Medulla oblongata (tissue), 1 donor: ENCODE results near the gene NUCB1.

Experiments used
- DNase-seq: peaks from one replicate; pipeline ENCODE4 v3.0.0-alpha.2; 2015; ENCODE audit errors: extremely low spot score

The NUCB1 gene

DNA sequence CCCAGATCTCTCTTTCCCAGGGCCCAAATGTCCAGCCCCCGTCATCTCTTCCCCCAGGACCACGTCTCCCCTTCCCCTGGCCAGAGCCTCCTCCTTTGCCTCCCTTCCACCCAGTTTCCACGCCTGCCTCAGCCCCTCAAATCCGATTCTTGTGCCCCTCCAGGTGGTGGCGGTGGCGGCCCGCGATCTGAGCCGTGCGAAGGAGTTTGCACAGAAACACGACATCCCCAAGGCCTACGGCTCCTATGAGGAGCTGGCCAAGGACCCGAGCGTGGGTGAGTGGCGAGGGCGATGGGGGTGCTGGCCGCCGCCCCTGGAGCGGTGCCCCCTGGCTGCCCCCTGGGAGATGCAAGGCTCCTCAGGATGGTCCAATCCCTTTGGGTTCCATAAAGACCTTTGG is 34.7 kb downstream of the NUCB1 start:
- DNase-seq: no peak

DNA sequence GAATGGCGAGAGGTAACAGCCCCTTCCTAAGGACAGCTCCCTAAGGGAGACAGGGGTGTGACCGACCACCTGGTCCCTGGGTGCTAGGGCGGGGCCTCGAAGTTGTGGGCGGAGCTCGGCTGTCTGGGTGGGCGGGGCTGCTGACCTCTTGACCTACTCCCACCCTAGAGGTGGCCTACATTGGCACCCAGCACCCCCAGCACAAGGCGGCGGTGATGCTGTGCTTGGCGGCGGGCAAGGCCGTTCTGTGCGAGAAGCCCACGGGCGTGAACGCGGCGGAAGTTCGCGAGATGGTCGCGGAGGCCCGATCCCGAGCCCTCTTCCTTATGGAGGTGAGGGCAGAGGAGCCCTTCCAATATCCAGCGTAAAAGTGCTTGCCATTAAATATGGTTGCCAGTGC is 35.8 kb downstream of the NUCB1 start:
- no peak for DNase-seq

DNA sequence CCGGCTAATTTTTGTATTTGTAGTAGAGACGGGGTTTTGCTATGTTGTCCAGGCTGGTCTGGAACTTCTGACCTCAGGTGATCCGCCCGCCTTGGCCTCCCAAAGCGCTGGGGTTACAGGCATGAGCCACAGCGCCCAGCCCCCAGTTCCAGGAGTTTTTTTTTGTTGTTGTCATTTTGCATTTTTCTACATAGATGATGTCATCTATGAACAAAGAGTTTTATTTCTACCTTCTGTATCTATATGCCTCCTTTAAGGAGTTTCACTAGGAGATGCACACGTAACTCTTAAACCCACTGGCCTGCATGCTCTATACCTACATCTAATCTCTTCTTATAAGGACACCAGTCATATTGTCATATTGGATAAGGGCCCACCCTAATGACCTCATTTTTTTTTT is 38.1 kb downstream of the NUCB1 start:
- DNase-seq: no peak

DNA sequence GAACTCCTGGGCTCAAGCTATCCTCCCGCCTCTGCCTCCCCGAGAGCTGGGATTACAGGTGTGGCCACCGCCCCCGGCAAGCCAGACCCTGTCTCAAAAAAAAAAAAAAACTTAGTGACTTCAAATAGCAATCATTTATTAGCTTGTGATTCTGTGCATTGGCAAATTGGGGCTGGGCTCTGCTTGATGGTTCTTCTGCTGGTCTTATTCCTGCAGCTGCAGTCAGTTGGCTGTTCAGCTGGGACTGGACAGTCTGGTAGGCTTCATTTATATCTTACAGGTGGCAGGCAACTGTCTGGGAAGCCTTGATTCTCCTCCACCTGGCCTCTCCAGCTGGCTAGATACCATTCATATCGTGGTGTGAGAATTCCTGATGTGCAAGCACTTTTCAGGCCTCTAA is 40.8 kb downstream of the NUCB1 start:
- no peak for DNase-seq

DNA sequence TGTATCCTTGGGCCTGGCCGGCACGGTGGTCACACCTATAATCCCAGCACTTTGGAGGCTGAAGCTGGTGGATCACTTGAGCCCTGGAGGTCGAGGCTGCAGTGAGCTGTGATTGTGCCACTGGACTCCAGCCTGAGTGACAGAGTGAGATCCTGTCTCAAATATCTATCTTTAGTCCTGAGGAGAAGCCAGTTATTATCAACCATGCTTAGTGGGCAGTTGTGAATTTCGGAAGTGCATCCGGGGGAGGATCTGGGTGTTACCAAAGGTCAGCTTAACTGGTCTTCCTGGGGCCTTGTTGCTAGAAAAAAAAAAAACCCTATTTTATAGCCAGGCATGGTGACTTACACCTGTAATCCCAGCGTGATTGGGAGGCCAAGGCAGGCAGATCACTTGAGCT is 43.0 kb downstream of the NUCB1 start:
- DNase-seq: no peak

DNA sequence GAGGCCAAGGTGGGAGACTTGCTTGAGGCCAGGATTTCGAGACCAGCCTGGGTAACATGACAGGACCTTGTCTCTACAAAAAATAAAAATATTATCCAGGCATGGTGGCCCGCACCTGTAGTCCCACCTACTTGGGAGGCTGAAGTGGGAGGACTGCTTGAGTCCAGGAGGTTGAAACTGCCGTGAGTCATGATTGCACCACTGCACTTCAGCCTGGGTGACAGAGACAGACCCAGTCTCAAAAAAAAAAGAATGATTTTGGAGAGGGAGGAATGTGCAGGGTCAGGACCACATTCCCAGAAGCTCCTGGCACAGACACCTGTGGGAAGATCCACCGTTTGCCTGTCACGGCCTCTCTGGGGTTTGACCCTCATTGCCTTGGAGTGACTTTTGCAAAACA is 45.3 kb downstream of the NUCB1 start:
- no peak for DNase-seq

DNA sequence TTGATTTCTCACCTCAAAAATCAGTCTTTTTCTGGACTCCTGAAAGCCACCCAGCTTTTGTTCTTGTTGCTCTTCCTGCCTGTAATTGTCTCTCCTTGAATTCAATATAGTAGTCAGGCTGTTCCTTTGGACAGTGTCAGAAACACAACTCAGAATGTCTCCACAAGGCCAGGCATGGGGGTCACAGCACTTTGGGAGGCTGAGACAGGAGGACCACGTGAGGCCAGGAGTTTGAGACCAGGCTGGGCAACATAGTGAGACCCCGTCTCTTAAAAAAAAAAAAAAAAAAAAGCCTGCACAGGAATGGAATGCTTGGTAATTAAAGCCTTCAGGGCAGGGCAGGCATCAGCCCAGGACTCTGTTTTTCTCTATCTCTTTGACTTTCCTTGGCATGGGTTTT is 45.7 kb downstream of the NUCB1 start:
- DNase-seq: no peak

DNA sequence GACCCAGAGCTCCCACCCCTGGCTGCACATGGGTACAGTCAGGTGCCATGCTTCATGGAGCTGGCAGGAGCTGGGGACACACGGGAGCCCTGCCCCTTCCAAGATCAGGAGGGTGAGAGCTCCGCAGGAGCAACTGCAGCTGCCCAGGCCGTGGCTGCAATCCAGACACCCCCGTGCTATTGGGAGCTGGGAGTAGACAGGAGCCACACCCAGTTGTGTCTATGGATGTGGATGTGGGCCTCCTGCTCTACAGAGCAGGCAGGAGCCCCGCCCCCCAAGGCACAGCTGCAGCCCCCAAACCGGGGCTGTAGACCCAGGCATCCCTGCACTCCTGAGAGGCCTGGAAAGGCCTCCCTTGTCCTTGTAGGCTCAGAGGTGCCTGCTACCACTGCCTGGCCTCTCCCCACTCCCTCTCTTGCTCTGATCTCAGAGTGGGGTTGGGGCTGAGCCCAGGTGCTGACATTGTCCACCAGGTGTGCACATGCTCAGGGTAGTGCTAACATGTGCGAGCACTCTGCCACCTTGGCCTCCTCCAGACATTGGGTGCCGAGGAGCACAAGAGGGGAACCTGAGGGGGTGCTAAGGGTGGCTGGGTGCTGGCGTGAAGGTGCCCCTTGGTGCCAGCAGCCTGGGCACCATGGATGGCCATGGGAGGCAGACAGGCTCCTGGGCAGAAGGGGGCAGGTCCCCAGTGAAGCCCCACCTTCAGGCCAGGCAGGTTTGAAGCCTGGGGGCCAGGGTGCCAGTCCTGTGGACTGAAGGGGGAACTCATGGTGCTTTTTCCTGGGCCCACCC is 46.5 kb downstream of the NUCB1 start:
- no peak for DNase-seq

DNA sequence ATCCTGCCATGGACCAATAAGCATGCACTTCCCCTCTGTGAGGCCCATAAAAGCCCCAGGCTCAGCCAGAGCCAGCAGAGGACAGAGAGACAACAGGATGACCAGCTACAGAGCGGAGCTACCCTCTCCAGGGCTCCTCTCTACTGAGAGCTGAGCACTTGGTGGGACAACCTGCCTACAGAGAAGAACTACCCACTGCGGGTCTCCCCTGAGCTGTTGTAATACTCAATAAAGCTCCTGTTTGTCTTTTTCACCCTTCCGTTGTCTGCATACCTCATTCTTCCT is 47.1 kb downstream of the NUCB1 start:
- DNase-seq: no peak

DNA sequence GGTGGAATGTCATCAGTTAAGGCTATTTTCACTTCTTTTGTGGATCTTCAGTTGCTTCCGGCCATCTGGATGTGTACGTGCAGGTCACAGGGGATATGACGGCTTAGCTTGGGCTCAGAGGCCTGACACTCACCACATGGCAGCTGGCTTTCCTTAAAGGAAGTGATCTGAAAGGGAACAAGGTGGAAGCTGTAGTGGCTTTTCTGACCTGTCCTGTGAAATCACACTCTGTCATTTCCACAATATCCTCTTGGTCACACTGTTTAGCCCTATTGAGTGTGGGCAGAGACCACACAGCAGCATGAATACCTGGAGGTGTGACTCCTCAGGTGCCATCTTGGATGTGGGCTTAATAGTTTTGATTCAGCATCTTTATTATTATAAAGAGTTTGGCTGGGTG is 50.0 kb downstream of the NUCB1 start:
- no peak for DNase-seq

DNA sequence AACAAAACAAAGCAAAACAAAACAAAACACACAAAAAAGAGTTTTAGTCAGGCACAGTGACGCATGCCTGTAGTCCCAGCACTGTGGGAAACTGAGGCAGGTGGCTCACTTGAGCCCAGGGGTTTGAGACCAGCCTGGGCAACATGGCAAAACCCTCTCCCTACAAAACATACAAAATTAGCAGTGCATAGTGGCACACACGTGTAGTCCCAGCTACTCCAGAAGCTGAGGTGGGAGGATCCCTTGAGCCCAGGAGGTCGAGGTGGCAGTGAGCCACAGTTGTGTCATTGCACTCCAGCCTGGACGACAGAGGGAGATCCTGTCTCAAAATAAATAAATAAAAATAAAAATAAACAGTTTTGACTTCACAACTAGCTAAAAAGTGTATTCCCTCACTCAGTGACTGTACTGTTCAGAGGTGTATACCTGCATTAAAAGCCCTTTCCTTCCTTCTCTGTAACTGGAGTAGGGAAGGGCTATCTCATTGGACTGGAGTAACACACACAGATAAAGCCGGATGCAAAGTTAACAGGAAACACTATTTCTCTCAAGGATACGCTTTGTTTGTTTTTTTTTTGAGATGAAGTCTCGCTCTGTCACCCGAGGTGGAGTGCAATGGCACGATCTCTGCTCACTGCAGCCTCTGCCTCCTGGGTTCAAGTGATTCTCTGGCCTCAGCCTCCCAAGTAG is 50.9 kb downstream of the NUCB1 start:
- DNase-seq: no peak

DNA sequence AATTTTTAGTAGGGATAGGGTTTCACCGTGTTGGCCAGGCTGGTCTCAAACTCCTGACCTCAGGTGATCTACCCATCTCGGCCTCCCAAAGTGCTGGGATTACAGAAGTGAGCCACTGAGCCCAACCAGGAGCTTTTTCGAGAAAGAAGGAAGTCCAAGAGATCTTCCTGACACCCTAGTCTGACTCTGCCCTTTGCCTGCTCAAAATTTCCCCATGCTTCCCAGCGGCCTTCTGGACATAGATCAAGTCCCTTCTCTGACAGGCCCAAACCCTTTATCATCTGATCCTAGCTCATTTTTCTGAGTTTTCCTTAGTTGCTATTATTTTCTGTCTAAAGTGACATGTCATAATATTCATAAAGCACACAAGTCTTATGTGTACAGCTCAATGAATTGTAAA is 53.0 kb downstream of the NUCB1 start:
- DNase-seq: no peak

DNA sequence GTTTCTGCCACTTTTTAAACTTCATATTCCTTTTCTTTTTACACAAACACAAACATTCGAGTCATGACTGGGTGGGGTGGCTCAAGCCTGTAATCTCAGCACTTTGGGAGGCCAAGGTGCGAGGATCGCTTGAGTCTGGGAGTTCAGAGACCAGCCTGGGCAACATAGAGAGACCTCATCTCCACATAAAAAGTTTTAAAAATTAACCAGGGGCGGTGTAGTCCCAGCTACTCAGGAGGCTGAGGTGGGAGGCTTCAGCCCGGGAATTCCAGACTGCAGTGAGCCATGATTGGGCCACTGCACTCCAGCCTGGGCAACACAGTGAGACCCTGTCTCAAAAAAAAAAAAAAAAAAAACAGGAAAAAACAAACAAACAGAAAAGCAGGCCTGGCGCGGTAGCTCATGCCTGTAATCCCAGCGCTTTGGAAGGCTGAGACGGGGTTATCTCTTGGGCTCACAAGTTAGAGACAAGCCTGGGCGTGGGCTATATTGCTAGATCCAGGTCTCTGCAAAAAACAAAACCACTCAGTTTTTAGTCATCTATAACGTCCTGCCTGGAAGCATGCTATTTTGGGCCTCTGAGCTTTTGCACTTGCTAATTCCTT is 54.0 kb downstream of the NUCB1 start:
- no peak for DNase-seq

DNA sequence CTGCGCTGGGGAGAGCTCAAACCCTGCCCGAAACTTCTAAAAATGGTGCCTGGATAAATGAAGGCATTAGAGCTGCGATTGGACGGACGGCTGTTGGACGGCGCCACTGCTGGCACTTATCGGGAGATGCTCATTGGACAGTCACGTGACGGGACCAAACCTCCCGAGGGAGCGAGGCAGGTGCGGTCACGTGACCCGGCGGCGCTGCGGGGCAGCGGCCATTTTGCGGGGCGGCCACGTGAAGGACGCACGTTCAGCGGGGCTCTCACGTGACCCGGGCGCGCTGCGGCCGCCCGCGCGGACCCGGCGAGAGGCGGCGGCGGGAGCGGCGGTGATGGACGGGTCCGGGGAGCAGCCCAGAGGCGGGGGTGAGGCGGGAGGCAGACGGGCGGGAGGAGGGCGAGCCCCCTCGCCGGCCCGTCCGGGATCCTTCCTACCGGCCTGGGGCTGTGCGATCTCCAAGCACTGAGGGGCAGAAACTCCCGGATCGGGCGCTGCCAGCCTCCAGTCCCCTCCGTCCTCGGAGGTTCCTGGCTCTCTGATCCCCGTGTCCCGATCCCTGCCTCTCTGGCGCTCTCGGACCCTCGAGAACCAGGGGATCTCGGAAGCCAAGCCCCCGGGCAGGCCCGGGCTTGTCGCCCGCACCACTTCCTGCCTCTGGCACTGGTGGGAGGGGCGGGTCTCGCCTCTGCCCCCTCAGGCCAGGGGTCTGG is 54.6 kb downstream of the NUCB1 start, which contains the start of gene BAX:
Gene BAX (plus strand): TSS at position 281 of the 713 bp plus-strand sequence. CDS start 54 bp downstream, at position 335.
- DNase-seq: peak; percentile 91

DNA sequence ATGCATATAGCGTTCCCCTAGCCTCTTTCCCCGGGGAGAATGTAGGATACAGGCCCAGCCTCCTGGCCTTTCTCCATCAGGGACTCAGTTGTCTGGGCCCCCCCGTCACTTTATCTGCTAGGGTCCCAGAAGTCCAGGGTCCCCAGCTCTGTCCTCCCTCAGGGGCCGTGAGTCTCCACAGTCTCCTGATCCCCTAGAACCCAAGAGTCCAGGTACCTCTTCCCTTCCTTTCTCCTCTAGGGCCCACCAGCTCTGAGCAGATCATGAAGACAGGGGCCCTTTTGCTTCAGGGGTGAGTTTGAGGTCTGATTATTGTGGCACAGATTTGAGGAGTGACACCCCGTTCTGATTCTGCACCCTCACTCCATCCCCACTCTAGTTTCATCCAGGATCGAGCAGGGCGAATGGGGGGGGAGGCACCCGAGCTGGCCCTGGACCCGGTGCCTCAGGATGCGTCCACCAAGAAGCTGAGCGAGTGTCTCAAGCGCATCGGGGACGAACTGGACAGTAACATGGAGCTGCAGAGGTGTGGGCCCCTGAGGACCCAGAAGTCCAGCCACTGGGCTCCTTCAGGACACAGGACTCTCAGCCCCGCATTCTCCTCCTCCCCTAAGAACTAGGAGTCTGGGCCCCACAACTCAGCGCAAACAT is 55.3 kb downstream of the NUCB1 start:
- DNase-seq: no peak

DNA sequence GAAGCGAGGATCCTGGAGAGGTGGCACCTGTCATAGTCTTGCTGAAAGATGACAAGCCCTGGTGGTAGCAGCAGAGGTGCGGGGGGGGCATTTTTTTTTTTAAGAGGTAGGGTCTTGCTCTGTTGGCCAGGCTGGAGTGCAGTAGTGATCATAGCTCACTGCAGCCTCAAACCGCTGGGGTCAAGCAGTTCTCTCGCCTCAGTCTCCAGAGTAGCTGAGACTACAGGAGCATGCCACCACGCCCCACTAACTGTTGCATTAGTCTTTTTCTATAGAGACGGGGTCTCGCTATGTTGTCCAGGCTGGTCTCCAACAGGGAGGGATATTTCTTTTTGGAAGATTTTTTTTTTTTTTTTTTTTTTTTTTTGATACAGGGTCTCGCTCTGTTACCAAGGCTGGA is 57.9 kb downstream of the NUCB1 start:
- DNase-seq: no peak

DNA sequence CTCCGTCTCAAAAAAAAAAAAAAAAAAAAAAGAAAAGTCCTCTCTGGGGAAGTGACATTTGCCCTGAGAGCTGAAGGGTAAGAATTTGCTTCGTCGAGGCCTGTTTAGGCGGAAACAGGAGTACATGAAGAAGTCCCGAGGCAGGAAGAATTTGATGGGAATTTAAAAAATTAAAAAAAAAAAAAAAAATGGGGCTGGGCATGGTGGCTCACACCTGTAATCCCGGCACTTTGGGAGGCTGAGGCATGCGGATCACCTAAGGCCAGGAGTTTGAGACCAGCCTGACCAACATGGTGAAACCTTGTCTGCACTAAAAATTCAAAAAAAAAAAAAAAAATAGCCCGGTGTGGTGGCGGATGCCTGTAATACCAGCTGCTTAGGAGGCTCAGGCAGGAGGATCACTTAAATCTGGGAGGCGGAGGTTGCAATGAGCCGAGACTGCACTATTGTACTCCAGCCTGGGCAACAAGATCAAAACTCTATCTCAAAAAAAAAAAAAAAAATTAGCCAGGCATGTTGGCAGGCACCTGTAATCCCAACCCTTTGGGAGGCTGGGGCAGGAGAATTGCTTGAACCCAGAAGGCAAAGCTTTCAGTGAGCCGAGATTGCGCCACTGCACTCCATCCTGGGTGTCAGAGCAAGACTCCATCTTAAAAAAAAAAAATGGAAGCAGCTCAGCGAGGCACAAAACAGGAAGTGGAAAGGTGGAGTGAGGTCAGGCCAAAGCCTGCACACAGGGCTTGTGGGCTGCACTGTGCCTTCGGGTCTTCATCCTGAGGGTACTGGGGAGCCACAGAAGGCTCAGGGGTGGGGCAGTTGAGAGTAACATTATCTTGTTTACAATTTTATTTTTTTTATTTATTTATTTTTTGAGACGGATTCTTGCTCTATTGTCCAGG is 59.5 kb downstream of the NUCB1 start:
- DNase-seq: no peak

DNA sequence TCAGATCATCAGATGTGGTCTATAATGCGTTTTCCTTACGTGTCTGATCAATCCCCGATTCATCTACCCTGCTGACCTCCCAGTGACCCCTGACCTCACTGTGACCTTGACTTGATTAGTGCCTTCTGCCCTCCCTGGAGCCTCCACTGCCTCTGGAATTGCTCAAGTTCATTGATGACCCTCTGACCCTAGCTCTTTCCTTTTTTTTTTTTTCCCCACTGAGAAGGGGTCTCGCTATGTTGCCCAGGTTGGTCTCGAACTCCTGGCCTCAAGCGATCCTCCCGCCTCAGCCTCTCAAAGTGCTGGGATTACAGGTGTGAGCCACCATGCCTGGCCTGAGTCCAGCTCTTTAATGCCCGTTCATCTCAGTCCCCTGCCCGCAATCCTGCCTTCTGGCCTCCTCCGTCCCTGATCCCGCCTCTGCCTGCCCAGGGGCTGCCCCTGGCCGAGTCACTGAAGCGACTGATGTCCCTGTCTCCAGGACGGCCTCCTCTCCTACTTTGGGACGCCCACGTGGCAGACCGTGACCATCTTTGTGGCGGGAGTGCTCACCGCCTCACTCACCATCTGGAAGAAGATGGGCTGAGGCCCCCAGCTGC is 61.0 kb downstream of the NUCB1 start:
- DNase-seq: no peak

DNA sequence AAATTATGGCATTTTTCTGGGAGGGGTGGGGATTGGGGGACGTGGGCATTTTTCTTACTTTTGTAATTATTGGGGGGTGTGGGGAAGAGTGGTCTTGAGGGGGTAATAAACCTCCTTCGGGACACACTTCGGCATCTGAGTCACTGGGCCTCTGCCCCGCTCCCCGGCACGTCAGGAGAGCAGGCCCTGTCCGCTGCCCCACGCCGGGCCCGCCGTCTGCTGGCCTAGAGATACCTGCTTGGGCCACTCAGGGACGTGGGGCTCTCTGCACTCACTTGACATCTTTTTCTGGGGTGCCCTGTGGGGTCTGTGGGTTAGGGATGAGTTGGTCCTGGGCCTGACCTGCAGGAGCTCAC is 61.5 kb downstream of the NUCB1 start:
- DNase-seq: no peak

DNA sequence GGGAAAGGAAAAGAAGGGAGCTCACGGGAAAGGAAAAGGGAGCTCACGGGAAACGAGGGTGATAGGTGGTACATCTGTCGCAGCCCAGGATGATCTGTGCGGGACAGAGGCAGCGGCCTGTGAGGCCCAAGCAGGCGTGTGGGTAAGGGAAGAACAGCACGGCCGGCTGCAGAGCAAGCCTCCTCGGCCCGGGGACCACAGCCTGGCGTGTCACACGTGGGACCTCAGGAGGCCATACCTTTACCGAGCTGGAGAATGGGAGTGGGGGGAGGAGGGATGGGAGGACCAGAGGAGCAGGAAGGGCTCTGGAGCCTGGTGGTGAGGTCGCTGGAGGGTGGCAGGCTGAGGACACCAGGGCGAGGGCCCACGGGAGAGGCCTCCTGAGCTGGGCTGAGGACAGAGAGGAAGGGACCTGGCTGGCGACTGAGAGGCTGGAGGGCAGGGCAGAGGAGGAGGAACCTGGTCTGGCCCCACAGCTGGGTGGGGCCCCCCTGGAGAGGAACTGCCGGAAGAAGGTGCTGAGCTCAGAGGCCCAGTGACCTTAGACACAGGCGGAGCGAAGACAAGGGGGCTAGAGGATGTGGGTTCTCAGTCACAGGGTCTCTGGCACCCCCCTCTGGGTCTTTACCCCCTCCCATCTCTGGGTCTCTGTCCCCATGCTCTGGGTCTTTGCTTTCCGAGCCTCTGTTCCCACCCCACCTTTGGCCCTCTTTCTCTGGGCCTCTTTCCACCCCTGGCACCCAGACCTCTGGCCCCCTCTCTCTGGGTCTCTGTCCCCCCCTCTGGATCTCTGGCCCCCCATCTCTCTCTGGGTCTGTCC is 62.1 kb downstream of the NUCB1 start:
- peak; percentile 59 for DNase-seq
